Type B pancreatic cell (in vitro differentiated cells): Measurements from ENCODE around the gene FOXO4. TPM values are rescaled to one million over a fixed set of nuclear protein-coding genes. Genes with fewer than 3 reads are reported as not detected.
A peak's percentile ranks its signal among the peaks of the same experiment; 100 is the strongest.

Source experiments
- DNase-seq: peaks from one replicate; pipeline ENCODE4 v3.0.0; 2021; ENCODE audit warnings: mixed read lengths; ENCODE audit not compliant: unreplicated experiment; ENCODE audit errors: extremely low spot score
- H3K27ac Mint-ChIP-seq: 2 replicates; pipeline ENCODE4 v1.8.0; 2021; ENCODE audit warnings: mild to moderate bottlenecking, mixed read lengths
- H3K27me3 Mint-ChIP-seq: 2 replicates; pipeline ENCODE4 v1.8.0; 2021; ENCODE audit warnings: mixed read lengths
- H3K36me3 Mint-ChIP-seq: 2 replicates; pipeline ENCODE4 v1.8.0; 2021; ENCODE audit warnings: mixed read lengths
- H3K4me1 Mint-ChIP-seq: one replicate; pipeline ENCODE4 v1.8.0; 2021; ENCODE audit warnings: mixed read lengths; ENCODE audit not compliant: unreplicated experiment
- H3K4me3 Mint-ChIP-seq: 2 replicates; pipeline ENCODE4 v1.8.0; 2021; ENCODE audit warnings: mild to moderate bottlenecking, mixed read lengths
- H3K9me3 Mint-ChIP-seq: 2 replicates; pipeline ENCODE4 v1.8.0; 2021; ENCODE audit warnings: mixed read lengths
- CTCF ChIP-seq: fragments of 200-600 bp; sonication (generic); conservative IDR thresholded peaks from 2 replicates; pipeline ENCODE4 v1.5.0; 2021; ENCODE audit warnings: antibody characterized with exemption, mild to moderate bottlenecking
- total RNA-seq: library from RNA; stranded (reverse); gene quantifications from 2 replicates; pipeline ENCODE4 v1.2.1, GENCODE V29; 2021; ENCODE audit warnings: low replicate concordance

Gene FOXO4
- total RNA-seq, 1 donor from 2014 or later, result 18.8 TPM

- TF ChIP-seq CTCF, result no peak
- no peak for DNase-seq
- no peak overlapping the region for H3K4me3 Mint-ChIP-seq
- no peaks in the 10 kb centered on the region for H3K36me3 Mint-ChIP-seq
- H3K4me1 Mint-ChIP-seq, result no peaks in the 10 kb centered on the region
- no peaks in the 10 kb centered on the region for H3K27me3 Mint-ChIP-seq
- H3K9me3 Mint-ChIP-seq, result no peaks in the 10 kb centered on the region
- no peak overlapping the region for H3K27ac Mint-ChIP-seq
Observed at GRCh38 chrX:71060127-71060526, 35.5 kb upstream of the FOXO4 start.

GRCh38 chrX:71067089-71067488 is 28.6 kb upstream of the FOXO4 start:
- TF ChIP-seq CTCF, result no peak
- H3K27ac Mint-ChIP-seq, result peak overlapping the region; percentile 93
- peak overlapping the region; percentile 98 for H3K4me3 Mint-ChIP-seq
- no peak for DNase-seq
- H3K36me3 Mint-ChIP-seq, result peaks cover 4% of the 10 kb centered on the region
- H3K4me1 Mint-ChIP-seq, result peaks cover 6% of the 10 kb centered on the region
- H3K27me3 Mint-ChIP-seq, result no peaks in the 10 kb centered on the region
- H3K9me3 Mint-ChIP-seq, result no peaks in the 10 kb centered on the region

GRCh38 chrX:71067712-71068043 is 28.0 kb upstream of the FOXO4 start:
- TF ChIP-seq CTCF, result no peak
- Mint-ChIP-seq H3K27me3 (no peaks in the 10 kb centered on the region), H3K9me3 (no peaks in the 10 kb centered on the region), H3K4me3 (peak overlapping the region; percentile 98), H3K4me1 (peaks cover 6% of the 10 kb centered on the region), H3K36me3 (peaks cover 4% of the 10 kb centered on the region), H3K27ac (peak overlapping the region; percentile 93)
- no peak for DNase-seq

GRCh38 chrX:71068044-71068918 is 27.4 kb upstream of the FOXO4 start, which contains the start of gene SNX12:
Gene SNX12, minus strand, starts transcription at chrX:71068334. Its CDS starts 28 bp downstream, at chrX:71068306.
- Mint-ChIP-seq H3K4me3 (peak within 1 kb of the TSS; percentile 98), H3K9me3 (no peaks in the 10 kb centered on the region), H3K4me1 (peaks cover 6% of the 10 kb centered on the region), H3K27me3 (no peaks in the 10 kb centered on the region), H3K36me3 (peaks cover 4% of the 10 kb centered on the region), H3K27ac (peak within 1 kb of the TSS; percentile 93)
- peak; percentile 88 for DNase-seq
- TF ChIP-seq CTCF, result no peak

- Mint-ChIP-seq H3K27me3 (no peaks in the 10 kb centered on the region), H3K4me1 (peaks cover 6% of the 10 kb centered on the region)
Observed at GRCh38 chrX:71070531-71070930, 25.1 kb upstream of the FOXO4 start.

More at GRCh38 chrX:71070531-71070930, 25.1 kb upstream of the FOXO4 start:
- Mint-ChIP-seq H3K27ac (peak overlapping the region; percentile 23), H3K9me3 (no peaks in the 10 kb centered on the region), H3K4me3 (peak overlapping the region; percentile 13), H3K36me3 (peaks cover 4% of the 10 kb centered on the region)
- DNase-seq, result no peak
- TF ChIP-seq CTCF, result no peak
